ENCODE measurements around the gene RFX2. TPM values are rescaled to one million over a fixed set of nuclear protein-coding genes. Genes with fewer than 3 reads are reported as not detected.

Gene RFX2
- total RNA-seq, 1 experiment from 2014 or later = 10.5 TPM

GRCh38 chr19:5951338-5951861 is 158.9 kb downstream of the RFX2 start:
- Histone ChIP-seq H3K4me3 (ENCODE audit: low read length) (no peak overlapping the region), H3K9me2 (replicated peaks; ENCODE audit: low read length) (no peaks in the 10 kb centered on the region), H3K27ac (ENCODE audit: low read length) (no peak overlapping the region), H3K79me2 (ENCODE audit: low read length) (peaks cover 97% of the 10 kb centered on the region), H3F3A (ENCODE audit: low read length, unreplicated experiment) (no peaks in the 10 kb centered on the region), H3K4me1 (ENCODE audit: insufficient read depth, low read length) (no peaks in the 10 kb centered on the region), H3K9ac (ENCODE audit: low read length) (no peak overlapping the region), H3K36me3 (ENCODE audit: low read depth, low read length) (peaks cover 21% of the 10 kb centered on the region), H3K9me3 (ENCODE audit: low read length) (no peaks in the 10 kb centered on the region), H2AFZ (ENCODE audit: low read length) (no peak overlapping the region), H3K4me2 (ENCODE audit: low read length) (no peak overlapping the region), H3K27me3 (ENCODE audit: low read length) (no peaks in the 10 kb centered on the region), H4K20me1 (ENCODE audit: low read length) (peaks cover 51% of the 10 kb centered on the region)
- no peak for ATAC-seq
- POLR2A ChIA-PET (ENCODE audit: unreplicated experiment) = no interaction called here
- BruUV-seq (replicated peaks) = no TSS peak
- CTCF ChIA-PET = no interaction called here
- intact Hi-C loops (cut with micrococcal nuclease) = no loop called here
- DNase-seq = no peak
- TF ChIP-seq EZH2 (IDR thresholded peaks at IDR 0.05; ENCODE audit: low read length, unreplicated experiment) (no peak), EZH2phosphoT487 (IDR thresholded peaks at IDR 0.05; ENCODE audit: borderline replicate concordance, low read length) (no peak), CTCF (conservative IDR thresholded peaks at IDR 0.05; ENCODE audit: low read depth, low read length) (no peak)

- no TSS peak for BruUV-seq (replicated peaks)
- no peak overlapping the region for H3K4me3 ChIP-seq (ENCODE audit: low read length)
- CTCF ChIA-PET = no interaction called here
- no peak overlapping the region for H2AFZ ChIP-seq (ENCODE audit: low read length)
- H3K9me3 ChIP-seq (ENCODE audit: low read length) = no peaks in the 10 kb centered on the region
- ATAC-seq = no peak
- no peaks in the 10 kb centered on the region for H3K4me1 ChIP-seq (ENCODE audit: insufficient read depth, low read length)
- intact Hi-C loops (cut with micrococcal nuclease) = no loop called here
- H3K36me3 ChIP-seq (ENCODE audit: low read depth, low read length) = peaks cover 21% of the 10 kb centered on the region
- H3K9ac ChIP-seq (ENCODE audit: low read length) = no peak overlapping the region
- peaks cover 97% of the 10 kb centered on the region for H3K79me2 ChIP-seq (ENCODE audit: low read length)
- H3K27me3 ChIP-seq (ENCODE audit: low read length) = no peaks in the 10 kb centered on the region
- no peaks in the 10 kb centered on the region for H3K9me2 ChIP-seq (replicated peaks; ENCODE audit: low read length)
- no peak overlapping the region for H3K4me2 ChIP-seq (ENCODE audit: low read length)
- H4K20me1 ChIP-seq (ENCODE audit: low read length) = peaks cover 50% of the 10 kb centered on the region
- no peak overlapping the region for H3K27ac ChIP-seq (ENCODE audit: low read length)
- no peak for DNase-seq
- H3F3A ChIP-seq (ENCODE audit: low read length, unreplicated experiment) = no peaks in the 10 kb centered on the region
- TF ChIP-seq EZH2 (IDR thresholded peaks at IDR 0.05; ENCODE audit: low read length, unreplicated experiment) (no peak), CTCF (conservative IDR thresholded peaks at IDR 0.05; ENCODE audit: low read depth, low read length) (no peak), EZH2phosphoT487 (IDR thresholded peaks at IDR 0.05; ENCODE audit: borderline replicate concordance, low read length) (no peak)
- POLR2A ChIA-PET (ENCODE audit: unreplicated experiment) = no interaction called here
Measured at GRCh38 chr19:5950741-5951140, 159.6 kb downstream of the RFX2 start.

GRCh38 chr19:5949792-5950305 is 160.5 kb downstream of the RFX2 start:
- H3K4me3 ChIP-seq (ENCODE audit: low read length) = no peak overlapping the region
- BruUV-seq (replicated peaks) = no TSS peak
- no peak overlapping the region for H3K9ac ChIP-seq (ENCODE audit: low read length)
- no peak for DNase-seq
- peaks cover 47% of the 10 kb centered on the region for H4K20me1 ChIP-seq (ENCODE audit: low read length)
- no peak for ATAC-seq
- H3K36me3 ChIP-seq (ENCODE audit: low read depth, low read length) = peaks cover 25% of the 10 kb centered on the region
- no peaks in the 10 kb centered on the region for H3K27me3 ChIP-seq (ENCODE audit: low read length)
- ChIA-PET CTCF (no interaction called here), POLR2A (ENCODE audit: unreplicated experiment) (no interaction called here)
- H3K4me1 ChIP-seq (ENCODE audit: insufficient read depth, low read length) = no peaks in the 10 kb centered on the region
- no peak overlapping the region for H3K4me2 ChIP-seq (ENCODE audit: low read length)
- no peaks in the 10 kb centered on the region for H3K9me3 ChIP-seq (ENCODE audit: low read length)
- no peaks in the 10 kb centered on the region for H3K9me2 ChIP-seq (replicated peaks; ENCODE audit: low read length)
- intact Hi-C loops (cut with micrococcal nuclease) = no loop called here
- H3F3A ChIP-seq (ENCODE audit: low read length, unreplicated experiment) = no peaks in the 10 kb centered on the region
- peaks cover 97% of the 10 kb centered on the region for H3K79me2 ChIP-seq (ENCODE audit: low read length)
- TF ChIP-seq CTCF (conservative IDR thresholded peaks at IDR 0.05; ENCODE audit: low read depth, low read length) = no peak
- no peak for TF ChIP-seq EZH2phosphoT487 (IDR thresholded peaks at IDR 0.05; ENCODE audit: borderline replicate concordance, low read length)
- no peak for TF ChIP-seq EZH2 (IDR thresholded peaks at IDR 0.05; ENCODE audit: low read length, unreplicated experiment)
- no peak overlapping the region for H3K27ac ChIP-seq (ENCODE audit: low read length)
- H2AFZ ChIP-seq (ENCODE audit: low read length) = no peak overlapping the region

All from PC-3 (cell line).